IMR-90 (cell line): ENCODE data around the gene ENTREP3. TPM values are rescaled to one million over a fixed set of nuclear protein-coding genes. Genes with fewer than 3 reads are reported as not detected.

ENCODE experiments used
- ATAC-seq: fragments of 200-7000 bp; cut with Tn5 transposase; 2 replicates; pipeline ENCODE4 v1.9.1; 2020; ENCODE audit warnings: low read depth, mild to moderate bottlenecking, moderate library complexity
- BruUV-seq: library from RNA; stranded (reverse); fragments of 400-500 nt; replicated peaks from 2 replicates; lab custom pipeline; 2021; lab: Mats Ljungman, UMichigan
- CTCF ChIA-PET: fragments of 300-600 bp; formaldehyde crosslinking; extraction: SDS; loops from one replicate; lab custom pipeline; 2021; ENCODE audit warnings: antibody characterized with exemption; lab: Yijun Ruan, JAX
- POLR2A ChIA-PET: fragments of 300-600 bp; sonication (Branson Sonifier 250); formaldehyde crosslinking; loops from one replicate; lab custom pipeline; 2022; ENCODE audit warnings: antibody characterized with exemption; ENCODE audit not compliant: unreplicated experiment; lab: Charles Lee
- DNase-seq: peaks from one replicate; pipeline ENCODE4 v3.0.0; 2013
- H2AFZ ChIP-seq: replicated peaks from 2 replicates; pipeline ENCODE3; 2013; ENCODE audit warnings: low read length, mild to moderate bottlenecking; ENCODE audit not compliant: poor library complexity
- H2AK5ac ChIP-seq: 2 replicates; pipeline ENCODE4 v1.6.1; 2013; ENCODE audit warnings: low read depth, low read length, inconsistent platforms
- H2AK9ac ChIP-seq: replicated peaks from 2 replicates; pipeline ENCODE3; 2013; ENCODE audit warnings: mild to moderate bottlenecking, low read depth, low read length, moderate library complexity; ENCODE audit not compliant: poor library complexity
- H2BK120ac ChIP-seq: 2 replicates; pipeline ENCODE4 v1.6.1; 2013; ENCODE audit warnings: low read depth, low read length, inconsistent platforms
- H2BK15ac ChIP-seq: 3 replicates; pipeline ENCODE4 v1.6.1; 2013; ENCODE audit warnings: low read depth, low read length, inconsistent platforms
- H2BK20ac ChIP-seq: 2 replicates; pipeline ENCODE4 v1.6.1; 2013; ENCODE audit warnings: low read depth, mild to moderate bottlenecking, inconsistent platforms, low read length, moderate library complexity
- H2BK5ac ChIP-seq: 2 replicates; pipeline ENCODE4 v1.6.1; 2013; ENCODE audit warnings: mild to moderate bottlenecking, low read depth, low read length, inconsistent platforms; ENCODE audit not compliant: poor library complexity, severe bottlenecking
- H3K14ac ChIP-seq: replicated peaks from 2 replicates; pipeline ENCODE4 v1.6.1; 2013; ENCODE audit warnings: low read depth, low read length, inconsistent platforms
- H3K18ac ChIP-seq: 2 replicates; pipeline ENCODE4 v1.6.1; 2013; ENCODE audit warnings: low read depth, low read length, control low read depth
- H3K23ac ChIP-seq: 2 replicates; pipeline ENCODE4 v1.6.1; 2013; ENCODE audit warnings: low read depth, low read length, inconsistent platforms
- H3K27ac ChIP-seq: 2 replicates; pipeline ENCODE4 v1.5.1; 2013; ENCODE audit warnings: mild to moderate bottlenecking, control low read depth, low read length; ENCODE audit not compliant: insufficient read depth
- H3K27me3 ChIP-seq: 2 replicates; pipeline ENCODE4 v1.6.1; 2013; ENCODE audit warnings: low read length; ENCODE audit not compliant: control insufficient read depth, insufficient read depth
- H3K36me3 ChIP-seq: 2 replicates; pipeline ENCODE4 v1.6.1; 2013; ENCODE audit warnings: low read length, mixed read lengths; ENCODE audit not compliant: control insufficient read depth, insufficient read depth
- H3K4ac ChIP-seq: 2 replicates; pipeline ENCODE4 v1.6.1; 2013; ENCODE audit warnings: low read depth, low read length, inconsistent platforms
- H3K4me1 ChIP-seq: 2 replicates; pipeline ENCODE4 v1.6.1; 2013; ENCODE audit warnings: low read length, mixed read lengths; ENCODE audit not compliant: control insufficient read depth, insufficient read depth
- H3K4me2 ChIP-seq: 2 replicates; pipeline ENCODE4 v1.6.1; 2013; ENCODE audit warnings: low read depth, mild to moderate bottlenecking, control low read depth, low read length, moderate library complexity
- H3K4me3 ChIP-seq: 2 replicates; pipeline ENCODE4 v1.5.1; 2013; ENCODE audit warnings: low read depth, mild to moderate bottlenecking, control low read depth, low read length, moderate library complexity; ENCODE audit not compliant: insufficient read depth
- H3K56ac ChIP-seq: 2 replicates; pipeline ENCODE4 v1.6.1; 2013; ENCODE audit warnings: low read length, inconsistent platforms; ENCODE audit not compliant: insufficient read depth; ENCODE audit errors: extremely low read depth
- H3K79me1 ChIP-seq, 2 experiments: 2 replicates each; pipeline ENCODE4 v1.6.1; 2013; ENCODE audit warnings: low read length in 2 of 2, inconsistent platforms in 1 of 2, low read depth in 1 of 2
- H3K9ac ChIP-seq: 2 replicates; pipeline ENCODE4 v1.6.1; 2013; ENCODE audit warnings: low read depth, low read length, control low read depth
- H3K9me1 ChIP-seq: 2 replicates; pipeline ENCODE4 v1.6.1; 2013; ENCODE audit warnings: low read length, inconsistent platforms; ENCODE audit not compliant: insufficient read depth
- H3K9me3 ChIP-seq: 2 replicates; pipeline ENCODE4 v1.6.1; 2013; ENCODE audit warnings: low read length; ENCODE audit not compliant: control insufficient read depth, insufficient read depth
- H4K20me1 ChIP-seq: 2 replicates; pipeline ENCODE4 v1.6.1; 2013; ENCODE audit warnings: low read length, inconsistent platforms; ENCODE audit not compliant: insufficient read depth
- H4K5ac ChIP-seq: 2 replicates; pipeline ENCODE4 v1.6.1; 2013; ENCODE audit warnings: mild to moderate bottlenecking, low read depth, low read length, control low read depth
- H4K8ac ChIP-seq, 2 experiments: 2 replicates each; pipeline ENCODE4 v1.6.1; 2013; ENCODE audit warnings: low read depth in 2 of 2, low read length in 2 of 2, control low read depth in 1 of 2, inconsistent platforms in 1 of 2
- H4K91ac ChIP-seq: 2 replicates; pipeline ENCODE4 v1.6.1; 2013; ENCODE audit warnings: low read depth, low read length, inconsistent platforms; ENCODE audit not compliant: insufficient read depth
- BHLHE40 ChIP-seq: fragments of 150-350 bp; IDR thresholded peaks from 2 replicates; pipeline ENCODE4 v1.6.1; 2016; ENCODE audit warnings: mild to moderate bottlenecking, low read depth, low read length
- CEBPB ChIP-seq: IDR thresholded peaks from 2 replicates; pipeline ENCODE4 v1.6.1; 2012; ENCODE audit warnings: low read depth, low read length, improper control_type of control experiment
- CHD1 ChIP-seq: IDR thresholded peaks from 2 replicates; pipeline ENCODE4 v1.6.1; 2012; ENCODE audit warnings: low read depth, low read length, improper control_type of control experiment
- FOS ChIP-seq: fragments of 150-350 bp; IDR thresholded peaks from 2 replicates; pipeline ENCODE4 v1.6.1; 2016; ENCODE audit warnings: low read depth, low read length
- MAFK ChIP-seq: IDR thresholded peaks from 2 replicates; pipeline ENCODE4 v1.6.1; 2012; ENCODE audit warnings: low read depth, low read length, improper control_type of control experiment
- MAZ ChIP-seq: IDR thresholded peaks from 2 replicates; pipeline ENCODE4 v1.6.1; 2012; ENCODE audit warnings: low read depth, mild to moderate bottlenecking, low read length, improper control_type of control experiment, moderate library complexity, borderline replicate concordance
- MXI1 ChIP-seq: IDR thresholded peaks from 2 replicates; pipeline ENCODE4 v1.6.1; 2012; ENCODE audit warnings: low read depth, mild to moderate bottlenecking, low read length, moderate library complexity, borderline replicate concordance
- NFE2L2 ChIP-seq: fragments of 150-350 bp; IDR thresholded peaks from 2 replicates; pipeline ENCODE4 v1.6.1; 2016; ENCODE audit warnings: low read depth, mild to moderate bottlenecking, low read length
- POLR2A ChIP-seq: IDR thresholded peaks from 2 replicates; pipeline ENCODE4 v1.6.1; 2012; ENCODE audit warnings: mild to moderate bottlenecking, low read depth, low read length
- RAD21 ChIP-seq: IDR thresholded peaks from 2 replicates; pipeline ENCODE4 v1.6.1; 2012; ENCODE audit warnings: low read length, improper control_type of control experiment
- RCOR1 ChIP-seq: IDR thresholded peaks from 2 replicates; pipeline ENCODE4 v1.6.1; 2012; ENCODE audit warnings: mild to moderate bottlenecking, low read length, improper control_type of control experiment; ENCODE audit not compliant: insufficient replicate concordance
- RFX5 ChIP-seq: IDR thresholded peaks from 2 replicates; pipeline ENCODE4 v1.8.0; 2012; ENCODE audit warnings: low read depth, mild to moderate bottlenecking, low read length, moderate library complexity
- SMC3 ChIP-seq: fragments of 150-350 bp; IDR thresholded peaks from 2 replicates; pipeline ENCODE4 v1.6.1; 2016; ENCODE audit warnings: low read depth, mild to moderate bottlenecking, antibody characterized with exemption, low read length, moderate library complexity
- WGBS, 2 experiments: methylation state at CpG; one replicate each; pipeline versions ENCODE4 v1.1.5 to v1.1.7; 2013; ENCODE audit warnings: missing lambda C conversion rate in 2 of 2; ENCODE audit not compliant: insufficient read length in 1 of 2; ENCODE audit errors: extremely low coverage in 2 of 2; 5-methylcytosine and 5-hydroxymethylcytosine counted together
- dilution Hi-C: fragments of 300-500 bp; cut with HindIII; formaldehyde crosslinking; loops from one replicate; pipeline ENCODE4 v1.14.3; 2018; ENCODE audit warnings: low sequenced_read_pairs; ENCODE audit not compliant: unreplicated experiment
- in situ Hi-C: fragments of 300-500 bp; cut with MboI; formaldehyde crosslinking; loops from 3 replicates; pipeline ENCODE4 v1.14.3; 2019; ENCODE audit warnings: low sequenced_read_pairs, inconsistent platforms, mixed read lengths
- intact Hi-C: fragments of 100-400 bp; cut with micrococcal nuclease; formaldehyde crosslinking; loops from 2 replicates; pipeline ENCODE4 v1.10.0; 2022
- polyA plus RNA-seq, 3 experiments: library from polyadenylated mRNA; depleted of rRNA; stranded (reverse); fragments of >200 nt; gene quantifications; 2 replicates each; pipeline ENCODE4 v1.2.3, GENCODE V29; 2012; ENCODE audit warnings: low replicate concordance in 1 of 3
- total RNA-seq: library from RNA; depleted of rRNA; stranded (reverse); fragments of >200 nt; gene quantifications from 2 replicates; pipeline ENCODE4 v1.2.3, GENCODE V29; 2012
- TF ChIP-seq, protein P1 (sequence below): conservative IDR thresholded peaks from 2 replicates; pipeline ENCODE4 v1.5.1; 2012; ENCODE audit warnings: mild to moderate bottlenecking, low read depth, low read length, improper control_type of control experiment
- TF ChIP-seq, protein P2 (sequence below): fragments of 150-350 bp; IDR thresholded peaks from 2 replicates; pipeline ENCODE4 v1.6.1; 2016; ENCODE audit warnings: low read depth, mild to moderate bottlenecking, low read length, moderate library complexity, borderline replicate concordance
- TF ChIP-seq, protein P3 (sequence below): fragments of 150-350 bp; IDR thresholded peaks from 2 replicates; pipeline ENCODE4 v1.6.1; 2017; ENCODE audit warnings: mild to moderate bottlenecking, antibody characterized with exemption, low read length, low read depth

ENTREP3 gene
- total and polyA plus RNA-seq, 2 of the 4 experiments (the other 2 are of a cell fraction) = 1.4 to 23.8 TPM

DNA sequence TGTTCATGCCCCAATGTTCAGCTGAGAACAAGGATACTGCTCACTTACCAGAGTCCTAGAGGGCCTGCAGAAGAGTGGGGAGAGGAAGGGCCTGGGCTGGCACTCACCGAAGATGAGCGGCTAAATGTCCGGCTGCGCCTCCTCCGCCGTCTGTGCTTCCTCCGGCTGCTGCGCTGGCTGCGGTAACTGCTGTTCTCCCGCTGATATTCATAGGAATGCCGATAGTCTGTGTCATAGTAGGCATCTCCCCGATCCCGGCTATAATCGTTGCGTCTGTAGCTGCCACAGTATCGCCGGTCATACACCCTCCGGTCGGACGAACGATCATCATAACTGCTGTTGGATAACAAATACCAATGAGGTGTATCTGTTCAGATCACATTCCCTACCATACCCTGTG is 14.1 kb upstream of the ENTREP3 start:
- Histone ChIP-seq H4K91ac (no peak overlapping the region), H2AK9ac (no peak overlapping the region), H3K36me3 (peaks cover 44% of the 10 kb centered on the region), H3K4me1 (no peaks in the 10 kb centered on the region; the same call in 1 of the 2 replicates), H2BK15ac (no peak overlapping the region), H3K56ac (no peak overlapping the region), H3K23ac (no peak overlapping the region), H4K8ac (no peak overlapping the region), H2BK20ac (no peak overlapping the region), H3K4me3 (no peak overlapping the region), H3K9me3 (no peaks in the 10 kb centered on the region), H3K27me3 (no peaks in the 10 kb centered on the region), H3K4me2 (no peak overlapping the region), H3K18ac (no peak overlapping the region), H3K27ac (no peak overlapping the region), H3K9me1 (peaks cover 8% of the 10 kb centered on the region), H2AK5ac (no peak overlapping the region), H2AFZ (no peak overlapping the region), H2BK5ac (no peak overlapping the region), H4K5ac (no peak overlapping the region), H3K4ac (no peak overlapping the region), H3K14ac (no peak overlapping the region), H4K20me1 (peaks cover 14% of the 10 kb centered on the region; the same call in 1 of the 2 replicates), H3K79me1 (peaks cover 28 to 58% of the 10 kb centered on the region in 2 experiments), H3K9ac (no peak overlapping the region), H2BK120ac (no peak overlapping the region)
- dilution Hi-C loops (no loop called here), in situ Hi-C loops (no loop called here), intact Hi-C loops (no loop called here)
- CTCF ChIA-PET = no interaction called here
- DNase-seq (no peak), ATAC-seq (no peak)
- WGBS, 2 experiments = 93% methylated on average over 9 of the region's 21 CpGs; no CpG with 5 or more reads in 1 of the 2 experiments
- POLR2A ChIA-PET = no interaction called here
- TF ChIP-seq SMC3 (no peak), CHD1 (no peak), MAZ (no peak), MAFK (no peak), MXI1 (no peak), NFE2L2 (no peak), CEBPB (no peak), RAD21 (no peak), FOS (no peak), RFX5 (no peak), RCOR1 (no peak), BHLHE40 (no peak), POLR2A (no peak)
- TF ChIP-seq, protein P1, sequence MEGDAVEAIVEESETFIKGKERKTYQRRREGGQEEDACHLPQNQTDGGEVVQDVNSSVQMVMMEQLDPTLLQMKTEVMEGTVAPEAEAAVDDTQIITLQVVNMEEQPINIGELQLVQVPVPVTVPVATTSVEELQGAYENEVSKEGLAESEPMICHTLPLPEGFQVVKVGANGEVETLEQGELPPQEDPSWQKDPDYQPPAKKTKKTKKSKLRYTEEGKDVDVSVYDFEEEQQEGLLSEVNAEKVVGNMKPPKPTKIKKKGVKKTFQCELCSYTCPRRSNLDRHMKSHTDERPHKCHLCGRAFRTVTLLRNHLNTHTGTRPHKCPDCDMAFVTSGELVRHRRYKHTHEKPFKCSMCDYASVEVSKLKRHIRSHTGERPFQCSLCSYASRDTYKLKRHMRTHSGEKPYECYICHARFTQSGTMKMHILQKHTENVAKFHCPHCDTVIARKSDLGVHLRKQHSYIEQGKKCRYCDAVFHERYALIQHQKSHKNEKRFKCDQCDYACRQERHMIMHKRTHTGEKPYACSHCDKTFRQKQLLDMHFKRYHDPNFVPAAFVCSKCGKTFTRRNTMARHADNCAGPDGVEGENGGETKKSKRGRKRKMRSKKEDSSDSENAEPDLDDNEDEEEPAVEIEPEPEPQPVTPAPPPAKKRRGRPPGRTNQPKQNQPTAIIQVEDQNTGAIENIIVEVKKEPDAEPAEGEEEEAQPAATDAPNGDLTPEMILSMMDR = no peak
- TF ChIP-seq, protein P2, sequence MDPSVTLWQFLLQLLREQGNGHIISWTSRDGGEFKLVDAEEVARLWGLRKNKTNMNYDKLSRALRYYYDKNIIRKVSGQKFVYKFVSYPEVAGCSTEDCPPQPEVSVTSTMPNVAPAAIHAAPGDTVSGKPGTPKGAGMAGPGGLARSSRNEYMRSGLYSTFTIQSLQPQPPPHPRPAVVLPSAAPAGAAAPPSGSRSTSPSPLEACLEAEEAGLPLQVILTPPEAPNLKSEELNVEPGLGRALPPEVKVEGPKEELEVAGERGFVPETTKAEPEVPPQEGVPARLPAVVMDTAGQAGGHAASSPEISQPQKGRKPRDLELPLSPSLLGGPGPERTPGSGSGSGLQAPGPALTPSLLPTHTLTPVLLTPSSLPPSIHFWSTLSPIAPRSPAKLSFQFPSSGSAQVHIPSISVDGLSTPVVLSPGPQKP = no peak
- TF ChIP-seq, protein P3, sequence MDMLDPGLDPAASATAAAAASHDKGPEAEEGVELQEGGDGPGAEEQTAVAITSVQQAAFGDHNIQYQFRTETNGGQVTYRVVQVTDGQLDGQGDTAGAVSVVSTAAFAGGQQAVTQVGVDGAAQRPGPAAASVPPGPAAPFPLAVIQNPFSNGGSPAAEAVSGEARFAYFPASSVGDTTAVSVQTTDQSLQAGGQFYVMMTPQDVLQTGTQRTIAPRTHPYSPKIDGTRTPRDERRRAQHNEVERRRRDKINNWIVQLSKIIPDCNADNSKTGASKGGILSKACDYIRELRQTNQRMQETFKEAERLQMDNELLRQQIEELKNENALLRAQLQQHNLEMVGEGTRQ = no peak
- no TSS peak for BruUV-seq
